Measurements from ENCODE around the gene DPYSL5.

- TF ChIP-seq FOXK2 (IDR thresholded peaks at IDR 0.05) = no peak
- TF ChIP-seq BHLHE40 (IDR thresholded peaks at IDR 0.05; ENCODE audit: borderline replicate concordance) = no peak
- no peak for TF ChIP-seq SUZ12 (IDR thresholded peaks at IDR 0.05)
- TF ChIP-seq ELF4 (IDR thresholded peaks at IDR 0.05) = no peak
- TF ChIP-seq LEF1 (IDR thresholded peaks at IDR 0.05; ENCODE audit: borderline replicate concordance) = no peak
- no peak for TF ChIP-seq SP1 (IDR thresholded peaks at IDR 0.05)
Measured at GRCh38 chr2:26938399-26939118, 90.6 kb downstream of the DPYSL5 start.

Data from HEK293T (cell line).